SW 1271 (cell line): ENCODE data around the gene KCTD11.
A peak's percentile ranks its signal among the peaks of the same experiment; 100 is the strongest.
"Not testable (repeated sequence)": the region's sequence is repeated elsewhere in the genome, so short reads cannot be mapped to it uniquely, and the experiment has no call there.

Experiments used
- DNase-seq, 2 experiments: peaks; one replicate each; lab custom pipeline; 2025; lab: John Stamatoyannopoulos, UW

Gene KCTD11

DNA sequence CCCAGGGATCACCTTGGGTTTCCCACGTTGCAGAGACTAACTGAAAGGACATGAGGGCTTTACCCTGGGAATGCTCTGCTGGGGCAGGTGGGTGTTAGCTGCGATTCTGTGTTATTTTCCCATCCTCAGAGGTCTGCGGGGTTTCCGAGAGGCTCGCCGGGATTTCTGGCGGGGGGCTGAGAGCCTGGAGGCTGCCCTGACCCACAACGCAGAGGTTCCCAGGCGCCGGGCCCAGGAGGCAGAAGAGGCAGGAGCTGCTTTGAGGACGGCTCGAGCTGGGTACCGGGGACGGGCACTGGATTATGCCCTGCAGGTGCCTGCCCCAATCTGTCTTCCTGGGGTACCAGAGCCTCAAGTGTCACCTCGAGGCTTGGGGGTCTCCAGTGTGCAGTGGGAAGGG lies 8.7 kb upstream of the KCTD11 start:
- no peak for DNase-seq

DNA sequence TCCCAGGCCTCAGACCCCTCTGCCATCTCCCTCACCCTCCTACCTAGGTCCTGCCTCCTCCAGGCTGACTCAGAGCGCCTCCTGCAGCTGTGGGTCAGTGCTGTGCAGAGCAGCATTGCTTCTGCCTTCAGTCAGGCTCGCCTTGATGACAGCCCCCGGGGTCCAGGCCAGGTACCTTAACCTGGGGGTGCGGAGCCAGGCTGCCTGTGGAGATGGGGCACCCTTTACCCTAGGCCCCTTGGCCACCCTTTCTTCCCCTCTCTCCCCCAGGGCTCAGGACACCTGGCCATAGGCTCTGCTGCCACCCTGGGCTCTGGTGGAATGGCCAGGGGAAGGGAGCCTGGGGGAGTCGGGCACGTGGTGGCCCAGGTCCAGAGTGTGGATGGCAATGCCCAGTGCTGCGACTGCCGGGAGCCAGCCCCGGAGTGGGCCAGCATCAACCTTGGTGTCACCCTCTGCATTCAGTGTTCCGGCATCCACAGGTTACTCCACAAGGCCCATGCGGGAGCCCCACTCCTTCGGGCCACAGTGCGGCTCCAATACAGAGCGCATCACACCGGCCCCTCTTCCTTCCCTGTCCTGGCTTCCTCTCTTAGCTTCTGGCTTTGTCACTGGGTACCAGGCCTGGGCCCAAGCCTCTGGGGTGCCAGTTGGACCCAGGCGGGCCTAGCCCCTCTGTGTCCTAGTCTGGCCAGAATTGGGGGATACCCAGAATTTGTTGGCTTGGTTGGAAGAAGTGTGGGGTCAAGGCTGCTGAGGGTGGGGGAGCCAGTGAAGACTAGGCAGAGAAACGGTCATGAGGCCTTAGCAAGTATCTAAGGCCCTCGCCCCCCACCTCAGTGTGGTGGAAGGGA lies 5.0 kb upstream of the KCTD11 start:
- no peak for DNase-seq

DNA sequence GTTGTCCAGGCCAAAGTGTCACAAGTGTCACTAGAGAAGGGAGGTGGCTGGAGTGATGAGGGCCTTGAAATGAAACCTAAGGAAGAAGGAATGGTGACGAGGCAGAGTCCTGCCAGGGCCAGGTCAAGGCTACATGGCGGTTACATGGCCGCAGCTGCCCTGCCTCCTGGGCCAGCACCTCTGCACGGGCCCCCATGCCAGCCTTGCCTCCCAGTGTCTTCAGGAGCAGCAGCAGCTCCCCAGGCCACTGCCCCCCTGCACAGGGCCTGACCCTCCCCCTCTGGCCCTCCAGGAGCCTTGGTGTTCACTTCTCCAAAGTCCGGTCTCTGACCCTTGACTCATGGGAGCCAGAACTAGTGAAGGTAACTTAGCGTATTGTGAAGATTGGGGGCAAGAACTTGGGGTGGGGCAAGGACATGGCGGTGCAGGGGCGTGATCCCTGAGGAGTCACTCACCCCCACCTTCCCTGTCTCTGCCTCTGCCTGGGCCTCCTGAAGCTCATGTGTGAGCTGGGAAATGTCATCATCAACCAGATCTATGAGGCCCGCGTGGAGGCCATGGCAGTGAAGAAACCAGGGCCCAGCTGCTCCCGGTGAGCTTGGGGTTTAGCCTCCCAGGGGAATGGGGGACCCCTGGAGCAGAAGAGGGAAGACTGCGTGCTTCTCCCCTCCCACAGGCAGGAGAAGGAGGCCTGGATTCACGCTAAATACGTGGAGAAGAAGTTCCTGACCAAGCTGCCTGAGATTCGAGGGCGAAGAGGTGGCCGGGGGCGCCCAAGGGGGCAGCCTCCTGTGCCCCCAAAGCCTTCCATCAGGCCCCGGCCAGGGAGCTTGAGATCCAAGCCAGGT lies 4.1 kb upstream of the KCTD11 start:
- DNase-seq = no peak

DNA sequence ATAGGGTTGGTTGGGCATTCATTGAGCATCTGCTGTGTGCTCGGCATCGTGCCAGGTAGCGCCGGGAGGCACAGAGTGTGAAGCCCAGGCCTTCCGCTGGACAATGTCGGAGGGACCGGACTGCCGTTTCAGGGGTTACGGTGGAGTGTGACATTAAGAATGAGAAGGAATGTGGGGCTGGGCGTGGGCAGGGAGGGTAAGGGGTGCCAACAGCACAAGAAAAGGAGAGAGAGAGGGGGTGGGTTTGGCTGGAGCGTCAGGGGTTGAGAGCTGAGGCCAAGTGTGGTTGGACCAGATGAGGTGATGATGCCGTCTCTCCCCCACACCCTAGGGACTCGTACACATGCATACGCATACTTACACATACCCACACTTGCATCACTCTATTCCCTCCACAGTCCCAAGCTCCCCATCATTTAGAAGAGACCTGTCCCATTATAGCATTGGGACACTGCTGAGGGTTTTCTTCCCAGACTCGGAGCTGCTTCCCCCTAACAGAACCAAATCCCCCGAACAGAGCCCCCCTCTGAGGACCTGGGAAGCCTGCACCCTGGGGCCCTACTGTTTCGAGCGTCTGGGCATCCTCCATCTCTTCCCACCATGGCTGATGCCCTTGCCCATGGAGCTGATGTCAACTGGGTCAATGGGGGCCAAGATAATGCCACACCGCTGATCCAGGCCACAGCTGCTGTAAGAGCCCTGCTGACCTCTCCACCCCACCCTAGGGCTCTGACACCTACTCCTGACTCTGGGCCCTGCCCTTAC lies 3.3 kb upstream of the KCTD11 start:
- no peak for DNase-seq

DNA sequence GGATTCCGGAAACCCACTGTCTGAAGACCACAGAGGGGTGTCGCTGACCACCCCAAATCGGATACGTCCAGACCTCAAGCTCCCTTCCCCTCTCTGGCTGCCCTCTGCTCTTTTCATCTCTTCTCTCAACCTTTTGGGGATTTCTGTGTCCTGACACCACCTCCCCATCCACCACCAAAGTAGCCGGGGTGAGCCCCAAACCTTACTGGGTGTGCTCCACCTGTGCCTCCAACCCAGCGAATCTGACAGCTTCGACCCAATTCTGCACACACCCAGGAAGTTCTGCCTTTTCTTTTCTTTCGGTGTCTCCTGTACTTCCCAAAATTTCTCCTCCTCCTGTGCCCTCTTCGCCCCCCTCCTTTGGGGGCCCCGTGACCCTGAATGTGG lies 534 bp downstream of the KCTD11 start:
- no peak for DNase-seq

DNA sequence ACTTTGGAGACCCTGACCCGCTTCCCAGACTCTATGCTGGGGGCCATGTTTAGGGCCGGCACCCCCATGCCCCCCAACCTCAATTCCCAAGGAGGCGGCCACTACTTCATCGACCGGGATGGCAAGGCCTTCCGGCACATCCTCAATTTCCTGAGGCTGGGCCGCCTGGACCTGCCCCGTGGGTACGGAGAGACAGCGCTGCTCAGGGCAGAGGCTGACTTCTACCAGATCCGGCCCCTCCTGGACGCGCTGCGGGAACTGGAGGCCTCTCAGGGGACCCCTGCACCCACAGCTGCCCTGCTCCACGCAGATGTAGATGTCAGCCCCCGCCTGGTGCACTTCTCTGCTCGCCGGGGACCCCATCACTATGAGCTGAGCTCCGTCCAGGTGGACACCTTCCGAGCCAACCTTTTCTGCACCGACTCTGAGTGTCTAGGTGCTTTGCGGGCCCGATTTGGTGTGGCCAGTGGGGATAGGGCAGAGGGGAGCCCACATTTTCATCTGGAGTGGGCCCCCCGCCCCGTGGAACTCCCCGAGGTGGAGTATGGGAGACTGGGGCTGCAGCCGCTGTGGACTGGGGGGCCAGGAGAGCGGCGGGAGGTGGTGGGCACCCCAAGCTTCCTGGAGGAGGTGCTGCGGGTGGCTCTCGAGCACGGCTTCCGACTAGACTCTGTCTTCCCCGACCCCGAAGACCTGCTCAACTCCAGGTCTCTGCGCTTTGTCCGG lies 1.1 kb downstream of the KCTD11 start:
- no peak for DNase-seq

DNA sequence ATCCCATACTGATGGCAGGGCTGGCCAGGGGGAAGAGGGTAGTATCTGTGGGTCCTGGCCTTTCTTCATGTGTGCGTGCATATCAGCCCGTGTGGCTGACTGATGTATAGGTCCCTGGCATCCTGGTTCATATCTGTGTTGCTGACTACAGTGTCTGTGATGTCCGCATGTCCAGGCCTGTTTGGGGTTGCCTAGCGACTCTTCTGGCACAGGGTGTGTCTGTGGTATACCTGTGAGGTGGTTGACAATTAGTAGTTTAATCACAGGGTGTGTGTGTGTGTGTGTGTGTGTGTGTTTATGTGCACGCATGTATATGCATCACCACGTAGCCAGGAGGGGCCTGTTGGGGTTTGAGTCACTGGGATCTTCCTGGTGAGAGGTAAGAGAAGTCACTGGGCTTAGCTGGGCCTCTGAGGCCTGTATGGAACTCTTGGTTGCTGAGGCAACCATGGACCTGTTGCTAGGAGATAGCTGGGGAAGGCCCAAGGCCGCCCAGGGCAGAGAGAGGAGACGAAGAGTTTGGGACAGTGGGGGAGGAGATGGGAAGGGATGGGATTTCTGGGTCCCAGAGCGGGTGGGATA lies 2.4 kb downstream of the KCTD11 start:
- peak in 1 of 2 experiments; percentile 13 for DNase-seq

DNA sequence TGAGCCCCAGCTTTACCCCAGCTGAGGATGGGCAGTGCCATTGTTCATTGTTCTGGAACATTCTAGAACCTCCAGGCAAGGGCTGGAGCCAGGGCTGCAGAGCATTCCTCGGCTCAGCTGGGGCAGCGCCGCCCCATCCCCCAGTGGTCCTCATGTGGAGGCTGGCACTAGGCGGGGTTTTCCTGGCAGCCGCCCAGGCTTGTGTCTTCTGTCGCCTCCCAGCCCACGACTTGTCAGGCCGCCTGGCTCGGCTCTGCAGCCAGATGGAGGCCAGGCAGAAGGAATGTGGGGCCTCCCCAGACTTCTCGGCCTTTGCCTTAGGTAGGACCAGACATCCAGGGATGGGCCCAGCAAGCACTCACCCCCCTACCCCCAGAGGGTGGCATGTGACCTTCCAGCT lies 3.1 kb downstream of the KCTD11 start, which contains the start of gene TMEM95:
Gene TMEM95 (plus strand): TSS at position 104 of the 400 bp plus-strand sequence. CDS start 49 bp downstream, at position 153.
- no peak for DNase-seq

DNA sequence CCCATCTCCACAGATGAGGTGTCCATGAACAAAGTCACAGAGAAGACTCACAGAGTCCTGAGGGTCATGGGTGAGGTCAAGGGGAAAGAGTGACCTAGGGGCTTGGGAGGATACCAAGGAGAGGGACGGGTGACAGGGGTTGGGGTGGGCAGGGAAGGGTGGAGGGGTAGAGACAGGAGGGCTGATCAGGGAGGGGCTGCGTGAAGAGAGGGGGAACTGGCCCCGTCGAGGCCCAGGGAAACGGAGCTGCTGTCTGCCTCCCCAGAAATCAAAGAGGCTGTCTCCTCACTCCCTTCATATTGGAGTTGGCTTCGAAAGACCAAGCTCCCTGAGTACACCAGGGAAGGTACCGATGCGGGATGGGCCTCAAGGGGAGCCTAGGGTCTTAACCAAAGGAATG lies 3.6 kb downstream of the KCTD11 start:
- no peak for DNase-seq

DNA sequence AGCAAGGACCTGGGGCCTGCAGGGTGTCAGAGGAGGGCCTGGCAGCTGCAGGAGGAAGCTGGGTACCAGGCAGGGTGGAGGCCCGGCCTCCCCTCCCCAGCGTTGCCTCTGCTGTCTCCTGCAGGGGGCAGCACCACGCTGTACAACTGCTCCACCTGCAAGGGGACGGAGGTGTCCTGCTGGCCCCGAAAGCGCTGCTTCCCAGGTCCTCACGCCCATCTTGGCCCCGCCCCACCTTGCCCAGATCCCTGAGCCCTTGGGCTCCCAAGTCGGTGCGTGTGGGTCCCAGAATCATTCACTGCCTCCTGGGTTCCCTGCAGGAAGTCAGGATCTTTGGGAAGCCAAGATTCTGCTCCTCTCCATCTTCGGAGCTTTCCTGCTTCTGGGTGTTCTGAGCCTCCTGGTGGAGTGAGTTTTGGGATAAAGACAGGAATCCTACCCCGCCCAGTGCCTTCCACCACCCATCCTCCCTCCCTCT lies 4.1 kb downstream of the KCTD11 start:
- DNase-seq = peak in 1 of 2 experiments; percentile 57

DNA sequence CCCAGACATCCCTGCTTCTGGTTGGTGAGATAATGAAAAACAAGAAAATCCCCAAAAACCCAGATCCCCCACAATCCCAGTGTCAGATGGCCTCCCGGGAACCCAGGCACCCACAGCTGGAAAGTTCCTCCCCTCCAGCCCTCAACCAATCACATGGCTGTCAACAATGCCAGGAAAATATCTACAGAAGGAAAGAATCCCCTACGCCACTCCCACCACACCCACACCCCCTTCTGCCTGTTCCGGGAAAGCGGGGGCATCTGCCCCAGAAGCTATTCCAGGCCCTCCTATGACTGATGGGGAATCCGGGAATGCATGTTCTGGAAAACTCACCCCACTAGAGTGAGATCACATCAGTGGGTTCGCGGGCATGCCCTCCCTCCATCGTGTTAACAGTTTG lies 4.8 kb downstream of the KCTD11 start:
- no peak for DNase-seq

DNA sequence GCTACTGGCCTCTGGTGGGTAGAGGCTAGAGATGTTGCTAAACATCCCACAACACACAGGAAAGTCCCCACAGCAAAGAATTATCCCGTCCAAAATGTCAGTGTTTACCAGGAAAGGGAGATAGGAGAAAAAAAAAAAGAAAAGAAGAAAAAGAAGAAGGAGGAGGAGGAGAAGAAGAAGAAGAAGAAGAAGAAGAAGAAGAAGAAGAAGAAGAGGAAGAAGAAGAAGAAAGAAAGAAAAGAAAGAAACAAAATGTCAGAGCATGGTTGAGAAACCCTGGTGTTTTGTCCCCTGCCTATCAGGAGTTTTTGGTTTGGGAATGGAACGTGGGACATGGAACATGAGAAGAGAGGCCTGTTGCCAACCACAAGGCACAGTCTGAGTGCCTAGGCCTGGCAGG lies 5.4 kb downstream of the KCTD11 start:
- no peak for DNase-seq

DNA sequence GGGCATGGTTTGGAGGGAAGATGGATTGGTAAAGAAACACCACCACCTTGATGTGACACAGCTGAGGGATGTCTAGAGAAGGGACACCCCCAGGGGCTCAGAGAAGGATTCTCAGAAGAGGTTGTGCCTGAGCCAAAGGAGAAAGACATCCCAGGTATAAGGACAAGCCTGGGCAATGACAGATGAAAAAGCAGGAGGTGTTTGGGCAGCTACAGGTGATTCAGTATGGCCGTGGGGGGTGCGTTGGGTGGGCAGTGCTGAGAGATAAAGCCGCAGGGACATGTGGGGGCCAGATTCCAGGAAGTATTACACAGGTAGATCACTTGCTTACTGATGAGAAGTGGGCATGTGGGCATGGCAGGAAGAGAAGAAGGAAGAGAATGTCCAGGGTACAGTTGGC lies 9.9 kb downstream of the KCTD11 start:
- no peak for DNase-seq

DNA sequence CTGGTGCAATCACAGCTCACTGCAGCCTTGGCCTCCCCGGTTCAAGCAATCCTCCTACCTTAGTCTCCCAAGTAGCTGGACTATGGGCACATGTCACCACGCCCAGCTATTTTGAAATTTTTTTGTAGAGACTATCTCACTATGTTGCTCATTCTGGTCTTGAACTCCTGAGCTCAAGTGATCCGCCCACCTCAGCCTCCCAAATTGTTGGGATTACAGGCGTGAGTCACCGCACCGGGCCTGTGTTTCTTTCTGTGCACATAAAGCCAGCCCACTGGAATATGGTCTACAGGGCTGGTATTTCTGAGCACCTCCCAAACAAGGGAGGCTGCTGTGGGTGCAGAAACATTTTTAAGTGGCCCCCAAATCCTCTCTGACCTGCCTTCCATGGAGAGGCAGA lies 11.3 kb downstream of the KCTD11 start:
- DNase-seq = no peak

DNA sequence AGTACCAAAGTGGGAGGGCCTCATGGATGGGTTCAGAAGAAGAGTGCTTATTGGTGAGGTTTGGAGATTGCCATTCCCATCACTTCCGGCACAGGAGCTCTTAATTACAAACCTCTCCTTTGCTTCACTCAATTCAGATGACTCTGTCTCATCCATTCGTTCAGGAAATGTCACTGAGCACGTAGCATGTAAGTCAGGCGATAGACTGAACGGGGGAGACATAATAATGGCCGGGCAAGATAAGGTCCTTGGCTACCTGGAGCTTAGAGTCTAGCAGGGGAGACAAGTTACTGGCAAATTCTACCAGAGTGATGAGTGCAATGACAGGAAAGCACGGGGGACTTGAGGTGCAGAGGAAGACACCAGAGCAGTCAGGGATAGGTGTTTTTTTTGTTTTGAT lies 14.0 kb downstream of the KCTD11 start:
- not testable (repeated sequence) for DNase-seq

DNA sequence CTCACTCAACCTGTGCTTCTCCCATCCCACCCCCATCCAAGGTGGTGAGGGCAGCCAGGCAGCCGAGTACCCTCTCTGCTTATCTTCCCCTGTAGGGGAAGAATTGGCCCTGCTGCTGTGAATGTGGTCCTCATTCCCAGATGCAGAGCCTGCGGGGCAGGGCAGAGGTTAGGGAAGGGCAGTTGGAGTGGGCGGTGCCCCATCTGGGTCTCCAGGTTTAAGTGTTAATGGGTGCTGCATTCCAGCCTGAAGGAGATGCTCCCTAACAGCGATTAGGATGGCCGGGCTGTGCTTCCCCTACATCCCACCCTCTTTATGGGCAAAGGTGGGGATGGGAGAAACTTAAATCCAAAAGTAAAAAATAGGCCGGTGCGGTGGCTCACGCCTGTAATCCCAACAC lies 15.1 kb downstream of the KCTD11 start:
- DNase-seq = no peak

DNA sequence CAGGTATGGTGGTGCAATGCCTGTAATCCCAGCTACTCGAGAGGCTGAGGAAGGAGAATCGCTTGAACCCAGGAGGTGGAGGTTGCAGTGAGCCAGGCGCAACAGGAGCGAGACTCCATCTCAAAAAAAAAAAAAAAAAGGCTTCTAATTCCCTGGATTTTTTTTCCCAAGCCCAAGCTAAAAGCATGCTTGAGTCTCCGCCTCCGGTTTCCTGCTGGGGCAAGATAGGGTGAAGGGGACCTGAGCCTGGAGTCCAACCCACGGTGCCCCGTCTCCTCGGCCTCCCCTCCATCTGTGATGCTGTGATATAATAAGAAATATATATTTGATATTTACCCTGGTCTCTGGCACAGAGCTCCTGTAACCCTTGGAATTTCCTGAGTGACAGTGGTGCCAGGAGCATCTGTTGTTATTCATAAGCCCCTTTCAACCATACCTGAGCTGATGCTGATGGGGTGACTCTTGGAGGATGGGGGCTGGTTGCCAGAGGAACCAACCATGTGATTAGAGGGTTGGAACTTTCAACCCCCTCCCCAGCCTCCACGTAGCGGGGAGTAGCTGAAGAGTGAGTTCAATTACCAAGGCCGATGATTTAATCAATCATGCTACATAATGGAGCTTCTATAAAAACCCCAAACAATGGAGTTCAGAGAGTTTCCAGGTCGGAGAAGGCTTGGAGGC lies 16.1 kb downstream of the KCTD11 start:
- DNase-seq = no peak

DNA sequence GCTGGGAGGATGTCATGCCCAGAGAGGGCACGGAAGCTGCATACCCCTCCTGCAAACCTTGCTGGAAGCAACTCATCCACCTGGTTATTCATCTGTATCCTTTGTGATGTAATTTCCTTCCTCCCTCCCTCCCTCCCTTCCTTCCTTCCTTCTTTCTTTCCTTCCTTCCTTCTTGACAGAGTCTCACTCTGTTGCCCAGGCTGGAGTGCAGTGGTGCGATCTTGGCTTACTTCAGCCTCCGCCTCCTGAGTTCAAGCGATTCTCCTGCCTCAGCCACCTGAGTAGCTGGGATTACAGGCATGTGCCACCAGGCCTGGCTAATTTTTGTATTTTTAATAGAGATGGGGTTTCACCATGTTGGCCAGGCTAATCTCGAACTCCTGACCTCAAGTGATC lies 16.6 kb downstream of the KCTD11 start:
- not testable (repeated sequence) for DNase-seq

DNA sequence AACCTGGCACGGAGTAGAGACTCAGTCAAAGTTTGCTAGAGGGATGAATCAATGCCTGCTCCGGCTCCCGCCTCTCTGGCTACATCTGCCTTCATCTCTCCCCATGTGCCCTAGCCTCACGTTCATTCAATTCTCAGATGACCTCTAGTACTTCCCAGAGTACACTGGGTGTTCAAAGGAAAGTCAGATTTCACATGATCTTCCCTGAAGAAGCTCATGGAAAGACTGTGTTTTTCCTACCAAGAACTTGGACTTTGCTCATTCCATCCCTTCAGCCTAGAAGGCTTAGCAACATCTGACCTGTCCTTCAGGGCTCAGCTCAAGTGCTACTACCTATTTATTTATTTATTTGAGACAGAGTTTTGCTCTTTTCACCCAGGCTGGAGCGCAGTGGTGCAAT lies 17.9 kb downstream of the KCTD11 start:
- DNase-seq = no peak

DNA sequence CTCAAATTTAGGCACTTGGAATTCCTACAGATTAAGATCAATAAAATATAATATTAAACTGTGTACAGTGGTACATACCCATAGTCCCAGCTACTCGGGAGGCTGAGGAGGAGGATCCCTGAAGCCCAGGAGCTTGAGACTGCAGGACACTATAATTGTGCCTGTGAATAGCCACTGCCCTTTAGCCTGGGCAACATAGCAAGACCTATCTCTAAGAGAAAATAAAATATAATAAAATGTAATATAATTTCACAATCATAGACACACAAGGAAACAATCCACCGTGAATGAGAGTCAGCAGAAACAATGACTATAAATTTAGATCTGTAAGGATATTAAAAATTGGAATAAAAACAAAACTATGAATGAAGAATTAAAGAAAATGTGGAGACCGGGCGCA lies 18.9 kb downstream of the KCTD11 start:
- DNase-seq = no peak

DNA sequence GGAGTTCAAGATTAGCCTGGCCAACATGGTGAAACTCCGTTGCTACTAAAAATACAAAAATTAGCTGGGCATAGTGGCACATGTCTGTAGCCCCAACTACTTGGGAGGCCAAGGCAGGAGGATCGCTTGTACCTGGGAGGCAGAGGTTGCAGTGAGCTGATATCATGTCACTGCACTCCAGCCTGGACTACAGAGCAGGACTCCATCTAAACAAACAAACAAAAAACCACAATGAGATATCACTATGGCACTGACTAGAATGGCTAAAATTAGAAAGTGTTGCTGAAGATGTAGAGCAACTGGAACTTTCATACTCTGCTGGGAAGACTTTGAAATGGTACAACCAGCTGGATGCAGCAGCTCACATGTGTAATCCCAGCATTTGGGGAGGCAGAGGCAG lies 22.4 kb downstream of the KCTD11 start:
- no peak for DNase-seq
